NOMO-1 (cell line): ENCODE measurements around the gene MCEMP1.

Experiments used
- DNase-seq, 2 experiments: peaks; one replicate each; lab custom pipeline; 2025; ENCODE audit not compliant: unreplicated experiment in 2 of 2; lab: John Stamatoyannopoulos, UW

The MCEMP1 gene

DNA sequence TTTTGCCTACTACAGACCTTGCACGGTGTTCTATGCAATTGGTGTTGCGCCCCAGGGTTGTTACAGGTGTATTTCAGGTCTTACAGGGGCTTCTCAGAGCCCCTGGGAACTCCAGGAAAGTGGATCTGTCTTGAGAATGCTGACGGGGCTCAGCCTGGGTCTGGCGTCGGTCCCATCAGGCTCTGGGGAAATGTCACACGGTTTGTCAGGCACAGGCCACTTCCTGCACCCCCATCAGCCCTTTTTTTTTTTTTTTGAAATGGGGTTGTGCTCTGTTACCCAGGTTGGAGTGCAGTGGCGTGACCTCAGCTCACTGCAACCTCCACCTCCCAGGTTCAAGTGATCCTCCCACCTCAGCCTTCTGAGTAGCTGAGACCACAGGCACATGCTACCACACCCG is 41.8 kb downstream of the MCEMP1 start:
- DNase-seq, result no peak

DNA sequence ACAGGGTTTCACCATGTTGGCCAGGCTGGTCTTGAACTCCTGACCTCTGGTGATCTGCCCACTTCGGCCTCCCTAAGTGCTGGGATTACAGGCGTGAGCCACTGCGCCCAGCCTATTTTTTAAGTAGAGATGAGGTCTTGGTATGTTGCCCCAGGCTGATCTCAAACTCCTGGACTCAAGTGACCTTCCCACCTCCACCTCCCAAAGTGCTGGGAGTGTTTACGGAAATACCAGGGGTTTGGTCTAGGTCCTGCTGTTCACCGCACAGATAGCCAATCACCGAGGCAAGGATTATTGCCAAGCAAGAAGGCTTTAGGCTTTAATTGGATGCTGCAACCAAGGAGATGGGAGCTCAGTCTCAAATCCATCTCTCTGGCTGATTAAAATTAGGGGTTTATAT is 43.5 kb downstream of the MCEMP1 start:
- no peak for DNase-seq

DNA sequence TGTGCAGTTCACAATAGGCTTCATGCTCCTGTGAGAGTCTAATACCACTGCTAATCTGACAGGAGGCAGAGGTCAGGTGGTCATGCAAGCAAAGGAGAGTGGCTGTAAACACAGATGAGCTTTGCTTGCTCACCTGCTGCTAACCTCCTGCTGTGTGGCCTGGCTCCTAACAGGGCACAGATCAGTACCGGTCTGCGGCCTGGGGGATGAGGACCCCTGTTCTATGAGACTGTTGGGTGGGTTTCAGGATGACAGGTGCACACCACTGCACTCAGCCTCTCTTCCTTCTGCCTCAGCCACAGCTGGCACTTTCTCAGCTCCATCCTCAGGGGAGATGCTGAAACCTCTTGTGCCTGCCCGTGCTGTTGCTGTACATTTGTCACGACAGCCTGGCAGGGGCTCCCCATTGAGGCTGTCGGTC is 45.4 kb downstream of the MCEMP1 start:
- no peak for DNase-seq

DNA sequence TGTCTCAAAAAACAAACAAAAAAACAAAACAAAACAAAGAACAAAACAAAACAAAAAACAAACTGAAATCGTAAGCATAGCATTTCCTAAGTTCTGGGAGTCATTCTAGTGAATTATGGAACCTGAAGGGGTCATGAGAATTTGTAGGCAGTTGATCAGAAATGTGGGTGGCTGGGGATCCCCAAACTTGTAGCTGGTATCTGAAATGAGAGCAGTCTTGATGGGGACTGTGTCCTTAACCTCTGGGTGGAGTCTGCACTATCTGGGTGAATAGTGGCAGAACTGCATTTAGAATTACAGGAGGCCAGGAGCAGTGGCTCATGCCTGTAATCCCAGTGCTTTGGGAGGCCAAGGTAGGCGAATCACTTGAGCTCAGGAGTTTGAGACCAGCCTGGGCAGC is 48.9 kb downstream of the MCEMP1 start:
- no peak for DNase-seq

DNA sequence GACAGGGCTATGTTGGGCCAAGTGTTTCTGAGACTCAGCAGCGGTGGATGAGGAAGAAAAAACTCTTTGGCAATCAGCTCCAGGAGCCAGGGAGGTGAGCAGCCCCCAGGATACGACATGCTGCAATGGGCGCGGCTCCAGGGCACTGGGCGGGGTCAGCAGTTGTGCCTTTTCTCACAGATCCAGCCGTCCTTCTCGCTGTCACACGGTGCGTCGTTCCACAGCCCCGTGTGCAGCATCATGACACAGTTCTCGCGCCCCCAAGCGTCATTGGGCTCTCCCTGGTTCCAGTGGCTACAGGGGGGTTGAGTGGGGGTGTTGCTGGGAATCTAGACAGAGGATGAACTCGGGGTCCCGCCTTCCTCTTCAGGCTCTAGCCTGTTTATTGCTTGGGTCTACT is 52.3 kb downstream of the MCEMP1 start:
- DNase-seq, result peak in 1 of 2 experiments; percentile 18
